Erythroblast (primary cell): ENCODE data around the gene GDI2.

Experiments used
- GATA1 ChIP-seq: IDR thresholded peaks from 2 replicates; pipeline ENCODE4 v1.6.1; 2011; ENCODE audit warnings: low read depth, mild to moderate bottlenecking, control low read depth, low read length, moderate library complexity
- POLR2A ChIP-seq: IDR thresholded peaks from 2 replicates; pipeline ENCODE4 v1.6.1; 2011; ENCODE audit warnings: mild to moderate bottlenecking, low read length

GRCh38 chr10:5730766-5731165, 82.5 kb downstream of the GDI2 start:
- no peak for TF ChIP-seq POLR2A
- TF ChIP-seq GATA1: no peak
